Duodenal mucosa (tissue), 2 donors: ENCODE results near the gene ARL17A.
"Not testable (repeated sequence)": the region's sequence is repeated elsewhere in the genome, so short reads cannot be mapped to it uniquely, and the experiment has no call there.

ENCODE experiments used
- H3K27ac ChIP-seq: one replicate; pipeline ENCODE4 v1.7.0; 2013; ENCODE audit warnings: low read depth, low read length
- H3K27me3 ChIP-seq, 2 donors: one replicate each; pipeline ENCODE4 v1.7.0; 2013; ENCODE audit warnings: low read length in 2 of 2, control low read depth in 1 of 2; ENCODE audit not compliant: insufficient read depth in 2 of 2, control insufficient read depth in 1 of 2
- H3K36me3 ChIP-seq, 2 donors: one replicate each; pipeline ENCODE4 v1.7.0; 2013; ENCODE audit warnings: low read length in 2 of 2, control low read depth in 1 of 2; ENCODE audit not compliant: insufficient read depth in 2 of 2, control insufficient read depth in 1 of 2
- H3K4me1 ChIP-seq, 2 donors: one replicate each; pipeline ENCODE4 v1.7.0; 2013; ENCODE audit warnings: low read length in 2 of 2, control low read depth in 1 of 2; ENCODE audit not compliant: insufficient read depth in 2 of 2, control insufficient read depth in 1 of 2
- H3K4me3 ChIP-seq, 2 donors: one replicate each; pipeline ENCODE4 v1.7.0; 2013; ENCODE audit warnings: low read length in 2 of 2, low read depth in 1 of 2
- H3K9ac ChIP-seq, 2 donors: one replicate each; pipeline ENCODE4 v1.7.0; 2013; ENCODE audit warnings: low read length in 2 of 2, low read depth in 1 of 2
- H3K9me3 ChIP-seq, 2 donors: one replicate each; pipeline ENCODE4 v1.7.0; 2013; ENCODE audit warnings: low read length in 2 of 2, control low read depth in 1 of 2; ENCODE audit not compliant: control insufficient read depth in 1 of 2

The ARL17A gene

DNA sequence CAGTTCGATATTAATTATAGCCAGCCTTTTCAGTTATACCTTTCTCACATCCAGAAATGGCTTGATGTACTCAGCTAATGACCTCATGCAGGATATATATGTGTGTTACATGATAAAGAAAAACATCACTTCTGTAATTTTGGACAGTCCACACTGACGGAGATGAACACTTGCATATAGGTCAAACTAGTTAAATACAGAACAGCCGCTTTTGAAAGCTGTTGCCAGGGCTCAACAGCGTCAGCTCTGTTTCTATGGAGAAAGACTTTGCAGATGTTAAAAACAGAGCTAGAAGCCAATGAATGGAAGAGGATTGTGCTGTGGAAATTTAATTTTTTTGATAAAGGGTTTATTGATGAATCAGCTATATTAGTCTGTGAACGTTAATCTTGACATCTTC, 111.9 kb downstream of the ARL17A start:
- not testable (repeated sequence) for H3K4me3 ChIP-seq, H3K9me3 ChIP-seq, H3K36me3 ChIP-seq, H3K4me1 ChIP-seq, H3K27me3 ChIP-seq, H3K27ac ChIP-seq, H3K9ac ChIP-seq
